Neutrophil (primary cell): ENCODE measurements around the gene CETN2.

Experiments
- H3K27ac ChIP-seq: fragments of 200-600 bp; sonication (generic); 2 replicates; pipeline ENCODE4 v1.5.1; 2016; ENCODE audit warnings: mild to moderate bottlenecking, moderate library complexity
- H3K27me3 ChIP-seq: fragments of 200-600 bp; sonication (generic); 2 replicates; pipeline ENCODE4 v1.6.0; 2016; ENCODE audit warnings: mild to moderate bottlenecking
- H3K36me3 ChIP-seq: fragments of 200-600 bp; sonication (generic); 2 replicates; pipeline ENCODE4 v1.5.1; 2017
- H3K4me1 ChIP-seq, 2 experiments: fragments of 200-600 bp in 1 of 2; sonication (generic) in 1 of 2; 1 replicate in 1 of 2; 2 replicates in 1 of 2; pipeline versions ENCODE4 v1.5.1 to v1.6.1; 2013 to 2016; ENCODE audit warnings: low read depth in 1 of 2, low read length in 1 of 2, mild to moderate bottlenecking in 1 of 2, moderate library complexity in 1 of 2; ENCODE audit not compliant: control insufficient read depth in 1 of 2, insufficient read depth in 1 of 2
- H3K4me3 ChIP-seq, 2 experiments: fragments of 200-600 bp in 1 of 2; sonication (generic) in 1 of 2; 1 replicate in 1 of 2; 2 replicates in 1 of 2; pipeline ENCODE4 v1.5.1; 2013 to 2016; ENCODE audit warnings: low read depth in 1 of 2, low read length in 1 of 2, mild to moderate bottlenecking in 1 of 2, moderate library complexity in 1 of 2
- H3K9me3 ChIP-seq: fragments of 200-600 bp; sonication (generic); 2 replicates; pipeline ENCODE4 v1.5.1; 2016
- CTCF ChIP-seq: fragments of 200-600 bp; sonication (generic); IDR thresholded peaks from 2 replicates; pipeline ENCODE4 v1.5.1; 2016; ENCODE audit warnings: antibody characterized with exemption

The CETN2 gene

GRCh38 chrX:152861116-152861515 lies 30.6 kb upstream of the CETN2 start:
- Histone ChIP-seq H3K36me3 (peaks cover 14% of the 10 kb centered on the region), H3K4me3 (no peak overlapping the region), H3K9me3 (no peaks in the 10 kb centered on the region), H3K4me1 (no peaks in the 10 kb centered on the region), H3K27ac (no peak overlapping the region), H3K27me3 (no peaks in the 10 kb centered on the region)
- TF ChIP-seq CTCF = no peak

GRCh38 chrX:152853986-152854385 lies 23.4 kb upstream of the CETN2 start:
- Histone ChIP-seq H3K36me3 (peaks cover 9% of the 10 kb centered on the region), H3K4me3 (no peak overlapping the region), H3K9me3 (no peaks in the 10 kb centered on the region), H3K27me3 (no peaks in the 10 kb centered on the region), H3K4me1 (no peaks in the 10 kb centered on the region), H3K27ac (no peak overlapping the region)
- no peak for TF ChIP-seq CTCF

- Histone ChIP-seq H3K9me3 (no peaks in the 10 kb centered on the region), H3K27me3 (no peaks in the 10 kb centered on the region), H3K4me3 (no peak overlapping the region), H3K36me3 (peaks cover 5% of the 10 kb centered on the region), H3K27ac (no peak overlapping the region), H3K4me1 (no peaks in the 10 kb centered on the region)
- TF ChIP-seq CTCF = no peak
Measured at GRCh38 chrX:152850465-152850864, 19.9 kb upstream of the CETN2 start.

- H3K9me3 ChIP-seq = no peaks in the 10 kb centered on the region
- H3K27me3 ChIP-seq = no peaks in the 10 kb centered on the region
- H3K4me1 ChIP-seq = no peaks in the 10 kb centered on the region
- peaks cover 5% of the 10 kb centered on the region for H3K36me3 ChIP-seq
- no peak overlapping the region for H3K4me3 ChIP-seq
- H3K27ac ChIP-seq = no peak overlapping the region
- TF ChIP-seq CTCF = no peak
Measured at GRCh38 chrX:152847281-152847680, 16.7 kb upstream of the CETN2 start.

GRCh38 chrX:152845618-152846240 lies 15.2 kb upstream of the CETN2 start:
- Histone ChIP-seq H3K27ac (no peak overlapping the region), H3K36me3 (peaks cover under 1% of the 10 kb centered on the region), H3K4me1 (no peaks in the 10 kb centered on the region), H3K27me3 (no peaks in the 10 kb centered on the region), H3K4me3 (no peak overlapping the region), H3K9me3 (no peaks in the 10 kb centered on the region)
- TF ChIP-seq CTCF = no peak

- H3K9me3 ChIP-seq = no peaks in the 10 kb centered on the region
- no peaks in the 10 kb centered on the region for H3K4me1 ChIP-seq
- no peak overlapping the region for H3K27ac ChIP-seq
- no peak overlapping the region for H3K4me3 ChIP-seq
- TF ChIP-seq CTCF = no peak
- H3K36me3 ChIP-seq = no peaks in the 10 kb centered on the region
- no peaks in the 10 kb centered on the region for H3K27me3 ChIP-seq
Measured at GRCh38 chrX:152844256-152844655, 13.7 kb upstream of the CETN2 start.
